ENCODE results near the gene KLHL20. TPM values are rescaled to one million over a fixed set of nuclear protein-coding genes. Genes with fewer than 3 reads are reported as not detected.
"Not testable (repeated sequence)": the region's sequence is repeated elsewhere in the genome, so short reads cannot be mapped to it uniquely, and the experiment has no call there.

Gene KLHL20
- total RNA-seq, 1 donor from 2014 or later: 26.6 TPM

DNA sequence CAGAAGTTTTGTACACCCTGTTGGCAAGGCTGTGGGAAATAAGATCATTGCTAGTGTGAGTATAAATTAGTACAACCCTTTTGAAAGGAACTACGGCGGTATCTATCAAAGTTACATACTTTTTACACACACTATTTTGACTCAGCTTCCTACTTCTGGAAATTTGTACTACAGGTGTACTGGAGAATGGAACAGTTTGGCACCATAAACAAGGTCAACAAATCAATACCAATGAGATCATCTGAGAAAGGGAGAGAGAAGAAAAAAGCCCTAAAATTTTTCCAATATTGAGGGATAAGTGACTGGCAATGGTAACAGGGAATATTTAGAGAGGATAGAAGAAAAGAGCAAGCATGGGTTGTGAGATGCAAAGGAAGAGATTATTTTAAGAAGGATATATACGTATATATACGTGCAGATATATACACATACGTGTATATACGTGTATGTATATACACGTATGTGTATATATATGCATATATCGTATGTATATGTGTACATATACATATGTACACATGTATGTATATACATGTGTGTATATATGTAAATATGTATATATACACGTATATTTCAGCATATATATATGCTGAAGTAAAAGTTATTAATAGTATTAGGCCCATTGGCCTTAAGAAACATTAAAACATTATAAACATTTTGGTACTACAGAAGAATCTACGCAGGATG is 27.6 kb downstream of the KLHL20 start:
- Histone ChIP-seq H3K36me3 (ENCODE audit: control insufficient read depth in 3 of 3, insufficient read depth in 3 of 3, low read length in 3 of 3) (peaks cover 0 to 3% (median 0%) of the 10 kb centered on the region in 3 donors), H3K4me1 (ENCODE audit: control insufficient read depth in 3 of 3, insufficient read depth in 3 of 3, low read length in 3 of 3) (no peaks in the 10 kb centered on the region), H3K27ac (ENCODE audit: low read depth, low read length) (no peak overlapping the region), H3K27me3 (ENCODE audit: control insufficient read depth in 3 of 3, insufficient read depth in 3 of 3, low read length in 3 of 3) (no peaks in the 10 kb centered on the region), H3K9me3 (ENCODE audit: control insufficient read depth in 3 of 3, low read length in 3 of 3) (no peaks in the 10 kb centered on the region), H3K4me3 (ENCODE audit: low read length in 3 of 3) (no peak overlapping the region), H3K9ac (ENCODE audit: low read depth in 1 of 3, low read length in 3 of 3) (no peak overlapping the region)

DNA sequence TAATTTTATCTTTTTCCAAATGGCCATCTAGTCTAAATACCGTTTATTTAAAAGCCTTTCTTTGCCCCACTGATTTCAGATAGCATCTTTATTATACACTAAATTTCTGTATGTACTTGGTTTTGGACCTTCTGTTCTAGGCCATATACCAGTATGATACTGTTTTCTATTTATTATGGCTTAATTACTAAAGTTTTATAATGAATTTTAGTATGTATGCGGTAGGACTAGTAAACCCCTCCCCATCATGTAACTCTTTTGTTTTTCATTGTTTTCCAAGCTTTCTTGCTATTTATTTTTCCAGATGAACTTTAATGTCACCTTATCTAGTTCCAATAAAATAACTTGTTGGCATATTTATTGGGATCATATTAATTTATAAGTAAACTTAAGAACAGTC is 29.9 kb downstream of the KLHL20 start:
- H3K36me3 ChIP-seq (ENCODE audit: control insufficient read depth in 3 of 3, insufficient read depth in 3 of 3, low read length in 3 of 3): peaks cover 0 to 3% (median 0%) of the 10 kb centered on the region in 3 donors
- no peak overlapping the region for H3K27ac ChIP-seq (ENCODE audit: low read depth, low read length)
- H3K27me3 ChIP-seq (ENCODE audit: control insufficient read depth in 3 of 3, insufficient read depth in 3 of 3, low read length in 3 of 3): no peaks in the 10 kb centered on the region
- H3K4me1 ChIP-seq (ENCODE audit: control insufficient read depth in 3 of 3, insufficient read depth in 3 of 3, low read length in 3 of 3): no peaks in the 10 kb centered on the region
- no peak overlapping the region for H3K9ac ChIP-seq (ENCODE audit: low read depth in 1 of 3, low read length in 3 of 3)
- no peak overlapping the region for H3K4me3 ChIP-seq (ENCODE audit: low read length in 3 of 3)
- H3K9me3 ChIP-seq (ENCODE audit: control insufficient read depth in 3 of 3, low read length in 3 of 3): no peaks in the 10 kb centered on the region

DNA sequence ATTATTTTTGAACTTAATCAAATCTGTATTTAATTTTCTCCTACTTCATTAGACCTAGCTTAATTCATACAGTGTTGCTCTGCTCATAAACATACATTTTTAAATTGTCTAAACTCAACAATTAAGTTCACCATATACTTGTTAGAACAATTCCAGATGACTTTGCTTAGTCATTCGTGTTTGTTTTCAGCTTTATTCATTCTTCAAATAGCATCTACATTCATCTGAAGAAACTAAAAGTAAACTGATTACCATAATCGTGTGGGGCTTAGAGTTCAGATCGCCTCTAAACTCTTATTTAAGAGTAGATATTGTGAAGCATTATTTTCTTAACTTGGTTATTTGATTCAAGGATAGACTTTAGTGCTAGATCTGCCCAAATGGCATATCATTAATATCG is 34.4 kb downstream of the KLHL20 start:
- no peak overlapping the region for H3K4me3 ChIP-seq (ENCODE audit: low read length in 3 of 3)
- no peaks in the 10 kb centered on the region for H3K27me3 ChIP-seq (ENCODE audit: control insufficient read depth in 3 of 3, insufficient read depth in 3 of 3, low read length in 3 of 3)
- peaks cover 3 to 15% (median 13%) of the 10 kb centered on the region in 3 donors for H3K36me3 ChIP-seq (ENCODE audit: control insufficient read depth in 3 of 3, insufficient read depth in 3 of 3, low read length in 3 of 3)
- H3K9ac ChIP-seq (ENCODE audit: low read depth in 1 of 3, low read length in 3 of 3): no peak overlapping the region
- H3K9me3 ChIP-seq (ENCODE audit: control insufficient read depth in 3 of 3, low read length in 3 of 3): no peaks in the 10 kb centered on the region
- no peak overlapping the region for H3K27ac ChIP-seq (ENCODE audit: low read depth, low read length)
- no peaks in the 10 kb centered on the region for H3K4me1 ChIP-seq (ENCODE audit: control insufficient read depth in 3 of 3, insufficient read depth in 3 of 3, low read length in 3 of 3)

DNA sequence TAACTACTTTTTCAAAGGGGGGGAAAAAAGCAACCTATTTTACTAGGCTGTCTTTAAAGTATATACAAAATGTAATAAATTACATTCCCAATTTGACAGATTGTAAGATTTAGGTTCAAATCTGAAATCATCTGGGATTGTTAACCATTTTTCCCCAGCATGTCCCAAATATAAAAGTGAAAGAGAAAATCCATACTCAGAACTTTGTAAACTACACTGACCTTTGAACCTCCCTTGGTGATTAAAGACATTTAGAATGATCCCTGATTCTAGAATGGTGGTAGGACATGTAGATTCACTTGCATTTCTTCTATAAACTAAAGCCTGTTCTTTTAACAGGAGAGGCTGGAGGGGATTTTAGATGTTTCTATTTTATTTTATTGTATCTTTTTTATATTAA is 39.0 kb downstream of the KLHL20 start:
- H3K4me1 ChIP-seq (ENCODE audit: control insufficient read depth in 3 of 3, insufficient read depth in 3 of 3, low read length in 3 of 3): no peaks in the 10 kb centered on the region
- H3K9me3 ChIP-seq (ENCODE audit: control insufficient read depth in 3 of 3, low read length in 3 of 3): no peaks in the 10 kb centered on the region
- H3K9ac ChIP-seq (ENCODE audit: low read depth in 1 of 3, low read length in 3 of 3): no peak overlapping the region
- H3K36me3 ChIP-seq (ENCODE audit: control insufficient read depth in 3 of 3, insufficient read depth in 3 of 3, low read length in 3 of 3): peaks cover 26 to 47% (median 43%) of the 10 kb centered on the region in 3 donors
- H3K27me3 ChIP-seq (ENCODE audit: control insufficient read depth in 3 of 3, insufficient read depth in 3 of 3, low read length in 3 of 3): no peaks in the 10 kb centered on the region
- H3K27ac ChIP-seq (ENCODE audit: low read depth, low read length): no peak overlapping the region
- no peak overlapping the region for H3K4me3 ChIP-seq (ENCODE audit: low read length in 3 of 3)

DNA sequence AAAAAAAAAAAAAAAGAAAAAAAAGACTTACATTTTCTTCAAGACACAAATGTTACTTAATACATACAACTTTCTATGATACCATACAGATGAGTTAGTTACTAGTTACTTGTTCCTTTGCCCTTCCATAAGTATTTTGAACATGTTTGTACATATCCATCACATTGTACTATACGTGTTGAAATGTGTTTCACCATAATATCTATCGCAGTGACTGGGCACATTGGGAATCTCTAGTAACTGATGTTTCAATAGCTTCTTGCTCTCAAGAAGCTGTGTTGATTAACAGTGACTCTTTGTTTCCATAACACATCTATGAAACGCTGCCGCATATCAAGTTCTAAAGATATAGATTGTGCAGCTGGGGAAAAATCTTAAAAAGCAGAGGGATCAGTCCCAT is 42.9 kb downstream of the KLHL20 start:
- no peaks in the 10 kb centered on the region for H3K4me1 ChIP-seq (ENCODE audit: control insufficient read depth in 3 of 3, insufficient read depth in 3 of 3, low read length in 3 of 3)
- H3K27me3 ChIP-seq (ENCODE audit: control insufficient read depth in 3 of 3, insufficient read depth in 3 of 3, low read length in 3 of 3): no peaks in the 10 kb centered on the region
- H3K9me3 ChIP-seq (ENCODE audit: control insufficient read depth in 3 of 3, low read length in 3 of 3): no peaks in the 10 kb centered on the region
- no peak overlapping the region for H3K27ac ChIP-seq (ENCODE audit: low read depth, low read length)
- peaks cover 32 to 50% (median 42%) of the 10 kb centered on the region in 3 donors for H3K36me3 ChIP-seq (ENCODE audit: control insufficient read depth in 3 of 3, insufficient read depth in 3 of 3, low read length in 3 of 3)
- H3K9ac ChIP-seq (ENCODE audit: low read depth in 1 of 3, low read length in 3 of 3): no peak overlapping the region
- no peak overlapping the region for H3K4me3 ChIP-seq (ENCODE audit: low read length in 3 of 3)

DNA sequence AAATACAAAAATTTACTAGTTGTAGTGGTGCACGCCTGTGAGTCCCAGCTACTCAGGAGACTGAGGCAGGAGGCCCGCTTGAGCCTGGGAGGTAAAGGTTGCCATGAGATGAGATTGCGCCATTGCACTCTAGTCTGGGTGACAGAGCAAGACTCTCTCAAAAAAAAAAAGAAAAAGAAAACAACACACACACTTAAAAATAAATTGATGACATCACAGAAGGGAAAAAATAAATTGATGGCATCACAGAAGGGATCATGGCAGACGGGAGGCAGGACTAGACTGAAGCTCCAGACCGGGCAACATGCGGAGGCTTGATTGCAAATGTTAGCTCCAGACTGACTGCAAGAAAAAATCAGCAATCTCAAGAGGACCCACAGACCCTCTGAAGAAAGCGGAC is 43.3 kb downstream of the KLHL20 start:
- no peak overlapping the region for H3K9ac ChIP-seq (ENCODE audit: low read depth in 1 of 3, low read length in 3 of 3)
- no peaks in the 10 kb centered on the region for H3K4me1 ChIP-seq (ENCODE audit: control insufficient read depth in 3 of 3, insufficient read depth in 3 of 3, low read length in 3 of 3)
- no peaks in the 10 kb centered on the region for H3K27me3 ChIP-seq (ENCODE audit: control insufficient read depth in 3 of 3, insufficient read depth in 3 of 3, low read length in 3 of 3)
- peaks cover 29 to 47% (median 40%) of the 10 kb centered on the region in 3 donors for H3K36me3 ChIP-seq (ENCODE audit: control insufficient read depth in 3 of 3, insufficient read depth in 3 of 3, low read length in 3 of 3)
- no peak overlapping the region for H3K4me3 ChIP-seq (ENCODE audit: low read length in 3 of 3)
- H3K9me3 ChIP-seq (ENCODE audit: control insufficient read depth in 3 of 3, low read length in 3 of 3): no peaks in the 10 kb centered on the region
- H3K27ac ChIP-seq (ENCODE audit: low read depth, low read length): no peak overlapping the region

DNA sequence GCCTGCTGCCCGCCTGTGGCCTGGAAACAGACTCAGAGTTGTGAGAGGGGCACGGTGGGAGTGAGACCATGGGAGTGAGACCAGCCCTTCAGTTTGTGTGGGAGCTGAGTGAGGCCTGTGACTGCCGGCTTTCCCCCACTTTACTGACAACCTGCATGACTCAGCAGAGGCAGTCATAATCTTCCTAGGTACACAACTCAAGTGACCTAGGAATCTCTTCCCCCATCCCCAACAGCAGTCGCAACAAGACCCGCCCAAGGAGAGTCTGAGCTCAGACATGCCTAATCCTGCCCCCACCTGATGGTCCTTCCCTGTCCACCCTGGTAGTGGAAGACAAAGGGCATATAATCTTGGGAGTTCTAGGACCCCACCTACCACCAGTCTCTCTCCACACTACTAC is 44.2 kb downstream of the KLHL20 start:
- peaks cover 29 to 44% (median 36%) of the 10 kb centered on the region in 3 donors for H3K36me3 ChIP-seq (ENCODE audit: control insufficient read depth in 3 of 3, insufficient read depth in 3 of 3, low read length in 3 of 3)
- H3K9me3 ChIP-seq (ENCODE audit: control insufficient read depth in 3 of 3, low read length in 3 of 3): no peaks in the 10 kb centered on the region
- H3K27ac ChIP-seq (ENCODE audit: low read depth, low read length): no peak overlapping the region
- no peaks in the 10 kb centered on the region for H3K27me3 ChIP-seq (ENCODE audit: control insufficient read depth in 3 of 3, insufficient read depth in 3 of 3, low read length in 3 of 3)
- H3K4me3 ChIP-seq (ENCODE audit: low read length in 3 of 3): no peak overlapping the region
- no peak overlapping the region for H3K9ac ChIP-seq (ENCODE audit: low read depth in 1 of 3, low read length in 3 of 3)
- no peaks in the 10 kb centered on the region for H3K4me1 ChIP-seq (ENCODE audit: control insufficient read depth in 3 of 3, insufficient read depth in 3 of 3, low read length in 3 of 3)

DNA sequence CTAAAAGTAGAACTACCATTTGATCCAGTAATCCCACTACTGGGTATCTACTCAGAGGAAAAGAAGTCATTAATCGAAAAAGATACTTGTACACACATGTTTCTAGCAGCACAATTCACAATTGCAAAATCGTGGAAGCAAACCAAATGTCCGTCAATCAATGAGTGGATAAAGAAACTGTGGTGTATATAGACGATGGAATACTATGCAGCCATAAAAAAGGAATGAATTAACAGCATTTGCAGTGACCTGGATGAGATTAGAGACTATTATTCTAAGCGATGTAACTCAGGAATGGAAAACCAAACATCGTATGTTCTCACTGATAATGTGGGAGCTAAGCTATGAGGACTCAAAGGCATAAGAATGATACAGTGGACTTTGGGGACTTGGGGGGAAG is 49.5 kb downstream of the KLHL20 start:
- H3K27me3 ChIP-seq (ENCODE audit: control insufficient read depth in 3 of 3, insufficient read depth in 3 of 3, low read length in 3 of 3); H3K9me3 ChIP-seq (ENCODE audit: control insufficient read depth in 3 of 3, low read length in 3 of 3); H3K27ac ChIP-seq (ENCODE audit: low read depth, low read length); H3K4me3 ChIP-seq (ENCODE audit: low read length in 3 of 3); H3K9ac ChIP-seq (ENCODE audit: low read depth in 1 of 3, low read length in 3 of 3); H3K4me1 ChIP-seq (ENCODE audit: control insufficient read depth in 3 of 3, insufficient read depth in 3 of 3, low read length in 3 of 3): not testable (repeated sequence)
- peaks cover 5 to 20% (median 10%) of the 10 kb centered on the region in 3 donors for H3K36me3 ChIP-seq (ENCODE audit: control insufficient read depth in 3 of 3, insufficient read depth in 3 of 3, low read length in 3 of 3)

DNA sequence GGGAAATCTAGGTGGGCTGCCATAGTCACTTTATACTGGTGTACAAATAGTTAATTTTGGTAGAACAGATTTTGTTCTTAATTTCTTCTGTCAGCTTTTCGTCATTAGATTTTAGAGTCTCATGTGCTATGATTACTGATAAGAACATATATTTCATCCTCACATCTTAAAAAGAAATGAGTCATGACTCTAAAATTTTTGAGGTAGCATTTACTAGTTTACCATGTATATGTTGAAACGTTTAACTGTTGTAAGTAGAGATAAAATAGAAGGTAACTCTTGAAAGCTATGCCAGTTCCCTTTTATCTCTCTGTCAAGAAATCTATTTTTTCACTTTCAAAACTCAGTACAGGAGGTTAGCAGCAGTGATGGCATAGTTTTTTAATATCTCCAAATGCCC is 53.4 kb downstream of the KLHL20 start:
- no peaks in the 10 kb centered on the region for H3K27me3 ChIP-seq (ENCODE audit: control insufficient read depth in 3 of 3, insufficient read depth in 3 of 3, low read length in 3 of 3)
- H3K4me1 ChIP-seq (ENCODE audit: control insufficient read depth in 3 of 3, insufficient read depth in 3 of 3, low read length in 3 of 3): no peaks in the 10 kb centered on the region
- H3K9me3 ChIP-seq (ENCODE audit: control insufficient read depth in 3 of 3, low read length in 3 of 3): no peaks in the 10 kb centered on the region
- H3K9ac ChIP-seq (ENCODE audit: low read depth in 1 of 3, low read length in 3 of 3): no peak overlapping the region
- no peak overlapping the region for H3K27ac ChIP-seq (ENCODE audit: low read depth, low read length)
- H3K36me3 ChIP-seq (ENCODE audit: control insufficient read depth in 3 of 3, insufficient read depth in 3 of 3, low read length in 3 of 3): peaks cover 3 to 19% (median 6%) of the 10 kb centered on the region in 3 donors
- no peak overlapping the region for H3K4me3 ChIP-seq (ENCODE audit: low read length in 3 of 3)

DNA sequence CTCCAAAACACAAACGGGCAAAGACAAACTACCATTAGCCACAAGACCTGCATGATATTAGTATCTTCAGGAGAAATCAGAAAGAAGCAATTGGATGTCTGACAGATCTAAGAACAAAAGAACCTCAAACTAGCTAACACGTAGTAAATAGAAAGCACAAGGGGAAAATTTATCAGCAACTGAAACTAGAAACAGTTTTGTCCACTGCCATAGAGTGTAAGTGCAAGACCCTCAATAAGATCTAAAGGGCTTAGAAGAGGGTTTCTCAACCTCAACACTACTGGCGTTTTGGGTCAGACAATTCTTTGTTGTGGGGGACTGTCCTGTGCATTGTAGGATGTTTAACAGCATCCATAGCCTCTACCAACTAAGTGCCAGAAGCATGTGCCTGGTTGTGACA is 54.0 kb downstream of the KLHL20 start:
- Histone ChIP-seq H3K9ac (ENCODE audit: low read depth in 1 of 3, low read length in 3 of 3) (no peak overlapping the region), H3K27ac (ENCODE audit: low read depth, low read length) (no peak overlapping the region), H3K4me1 (ENCODE audit: control insufficient read depth in 3 of 3, insufficient read depth in 3 of 3, low read length in 3 of 3) (no peaks in the 10 kb centered on the region), H3K9me3 (ENCODE audit: control insufficient read depth in 3 of 3, low read length in 3 of 3) (no peaks in the 10 kb centered on the region), H3K36me3 (ENCODE audit: control insufficient read depth in 3 of 3, insufficient read depth in 3 of 3, low read length in 3 of 3) (peaks cover 3 to 19% (median 6%) of the 10 kb centered on the region in 3 donors), H3K27me3 (ENCODE audit: control insufficient read depth in 3 of 3, insufficient read depth in 3 of 3, low read length in 3 of 3) (no peaks in the 10 kb centered on the region), H3K4me3 (ENCODE audit: low read length in 3 of 3) (no peak overlapping the region)
